ENCODE measurements around the gene MGAT2. TPM values are rescaled to one million over a fixed set of nuclear protein-coding genes. Genes with fewer than 3 reads are reported as not detected.
A peak's percentile ranks its signal among the peaks of the same experiment; 100 is the strongest.

MGAT2 gene
- total and polyA plus RNA-seq, 9 of the 15 experiments (the other 6 are each of a cell fraction or from before 2014, with no cell fraction given): 0.03 to 33.3 (median 24.6) TPM; not detected in 1

DNA sequence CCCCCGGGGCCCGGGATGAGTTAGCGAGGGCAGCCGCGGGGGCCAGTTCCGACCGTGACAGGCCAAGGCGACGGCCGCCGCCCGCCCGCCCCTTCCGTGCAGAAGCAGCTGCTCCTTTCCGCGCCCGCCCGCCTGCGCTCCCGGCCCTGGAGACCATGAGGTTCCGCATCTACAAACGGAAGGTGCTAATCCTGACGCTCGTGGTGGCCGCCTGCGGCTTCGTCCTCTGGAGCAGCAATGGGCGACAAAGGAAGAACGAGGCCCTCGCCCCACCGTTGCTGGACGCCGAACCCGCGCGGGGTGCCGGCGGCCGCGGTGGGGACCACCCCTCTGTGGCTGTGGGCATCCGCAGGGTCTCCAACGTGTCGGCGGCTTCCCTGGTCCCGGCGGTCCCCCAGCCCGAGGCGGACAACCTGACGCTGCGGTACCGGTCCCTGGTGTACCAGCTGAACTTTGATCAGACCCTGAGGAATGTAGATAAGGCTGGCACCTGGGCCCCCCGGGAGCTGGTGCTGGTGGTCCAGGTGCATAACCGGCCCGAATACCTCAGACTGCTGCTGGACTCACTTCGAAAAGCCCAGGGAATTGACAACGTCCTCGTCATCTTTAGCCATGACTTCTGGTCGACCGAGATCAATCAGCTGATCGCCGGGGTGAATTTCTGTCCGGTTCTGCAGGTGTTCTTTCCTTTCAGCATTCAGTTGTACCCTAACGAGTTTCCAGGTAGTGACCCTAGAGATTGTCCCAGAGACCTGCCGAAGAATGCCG, 699 bp downstream of the MGAT2 start (continued):
- TF ChIP-seq CBX8 (IDR thresholded peaks at IDR 0.05; ENCODE audit: borderline replicate concordance, extremely low read depth, low read depth, low read length, poor library complexity, severe bottlenecking) (no peak), HCFC1 (IDR thresholded peaks at IDR 0.05; ENCODE audit: low read depth, low read length) (no peak), TAF15 (IDR thresholded peaks at IDR 0.05; ENCODE audit: low read depth, low read length) (no peak), XRCC3 (IDR thresholded peaks at IDR 0.05) (no peak), POU5F1 (IDR thresholded peaks at IDR 0.05; ENCODE audit: borderline replicate concordance, low read depth, low read length, partially characterized antibody) (no peak), ZNF766 (CRISPR knock-in tag; conservative IDR thresholded peaks at IDR 0.05) (no peak), RB1 (IDR thresholded peaks at IDR 0.05; ENCODE audit: low read depth) (0 out of 2 replicates have a peak, but pooled peaks have one; percentile 30), KLF10 (CRISPR knock-in tag; IDR thresholded peaks at IDR 0.05) (no peak), FUS (optimal IDR thresholded peaks at IDR 0.05; ENCODE audit: low read depth, low read length) (peak; percentile 35), ARID3B (CRISPR knock-in tag; IDR thresholded peaks at IDR 0.05; ENCODE audit: borderline replicate concordance) (no peak), DPF2 (IDR thresholded peaks at IDR 0.05) (no peak), U2AF1 (optimal IDR thresholded peaks at IDR 0.05; ENCODE audit: low read depth, low read length) (peak; percentile 80), KAT7 (CRISPR knock-in tag; IDR thresholded peaks at IDR 0.05; ENCODE audit: borderline replicate concordance) (no peak; the same call in 1 of the 2 replicates), NFATC3 (IDR thresholded peaks at IDR 0.05) (no peak), BMI1 (IDR thresholded peaks at IDR 0.05; ENCODE audit: low read length) (no peak), MTF1 (CRISPR knock-in tag; IDR thresholded peaks at IDR 0.05; ENCODE audit: borderline replicate concordance) (no peak), FOXO4 (CRISPR knock-in tag; IDR thresholded peaks at IDR 0.05) (no peak), FOXA3 (CRISPR knock-in tag; conservative IDR thresholded peaks at IDR 0.05 in 1 of 2, IDR thresholded peaks at IDR 0.05 in 1 of 2) (no peak), ZNF282 (CRISPR knock-in tag; IDR thresholded peaks at IDR 0.05) (no peak)
- TF ChIP-seq, protein P1, sequence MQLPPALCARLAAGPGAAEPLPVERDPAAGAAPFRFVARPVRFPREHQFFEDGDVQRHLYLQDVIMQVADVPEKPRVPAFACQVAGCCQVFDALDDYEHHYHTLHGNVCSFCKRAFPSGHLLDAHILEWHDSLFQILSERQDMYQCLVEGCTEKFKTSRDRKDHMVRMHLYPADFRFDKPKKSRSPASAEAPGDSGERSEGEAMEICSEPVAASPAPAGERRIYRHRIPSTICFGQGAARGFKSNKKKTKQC (CRISPR knock-in tag; IDR thresholded peaks at IDR 0.05): no peak
- TF ChIP-seq, protein P2, sequence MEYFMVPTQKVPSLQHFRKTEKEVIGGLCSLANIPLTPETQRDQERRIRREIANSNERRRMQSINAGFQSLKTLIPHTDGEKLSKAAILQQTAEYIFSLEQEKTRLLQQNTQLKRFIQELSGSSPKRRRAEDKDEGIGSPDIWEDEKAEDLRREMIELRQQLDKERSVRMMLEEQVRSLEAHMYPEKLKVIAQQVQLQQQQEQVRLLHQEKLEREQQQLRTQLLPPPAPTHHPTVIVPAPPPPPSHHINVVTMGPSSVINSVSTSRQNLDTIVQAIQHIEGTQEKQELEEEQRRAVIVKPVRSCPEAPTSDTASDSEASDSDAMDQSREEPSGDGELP (CRISPR knock-in tag; IDR thresholded peaks at IDR 0.05; ENCODE audit: borderline replicate concordance): peak; percentile 37
- TF ChIP-seq, protein P3, sequence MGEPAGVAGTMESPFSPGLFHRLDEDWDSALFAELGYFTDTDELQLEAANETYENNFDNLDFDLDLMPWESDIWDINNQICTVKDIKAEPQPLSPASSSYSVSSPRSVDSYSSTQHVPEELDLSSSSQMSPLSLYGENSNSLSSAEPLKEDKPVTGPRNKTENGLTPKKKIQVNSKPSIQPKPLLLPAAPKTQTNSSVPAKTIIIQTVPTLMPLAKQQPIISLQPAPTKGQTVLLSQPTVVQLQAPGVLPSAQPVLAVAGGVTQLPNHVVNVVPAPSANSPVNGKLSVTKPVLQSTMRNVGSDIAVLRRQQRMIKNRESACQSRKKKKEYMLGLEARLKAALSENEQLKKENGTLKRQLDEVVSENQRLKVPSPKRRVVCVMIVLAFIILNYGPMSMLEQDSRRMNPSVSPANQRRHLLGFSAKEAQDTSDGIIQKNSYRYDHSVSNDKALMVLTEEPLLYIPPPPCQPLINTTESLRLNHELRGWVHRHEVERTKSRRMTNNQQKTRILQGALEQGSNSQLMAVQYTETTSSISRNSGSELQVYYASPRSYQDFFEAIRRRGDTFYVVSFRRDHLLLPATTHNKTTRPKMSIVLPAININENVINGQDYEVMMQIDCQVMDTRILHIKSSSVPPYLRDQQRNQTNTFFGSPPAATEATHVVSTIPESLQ (CRISPR knock-in tag; IDR thresholded peaks at IDR 0.05): no peak

All from K562 (cell line).